NCI-H128 (cell line): Measurements from ENCODE around the gene SLC17A9.
"Not testable (repeated sequence)": the region's sequence is repeated elsewhere in the genome, so short reads cannot be mapped to it uniquely, and the experiment has no call there.

Experiments used
- DNase-seq: peaks from one replicate; lab custom pipeline; 2025; ENCODE audit not compliant: unreplicated experiment; lab: John Stamatoyannopoulos, UW

SLC17A9 gene

DNA sequence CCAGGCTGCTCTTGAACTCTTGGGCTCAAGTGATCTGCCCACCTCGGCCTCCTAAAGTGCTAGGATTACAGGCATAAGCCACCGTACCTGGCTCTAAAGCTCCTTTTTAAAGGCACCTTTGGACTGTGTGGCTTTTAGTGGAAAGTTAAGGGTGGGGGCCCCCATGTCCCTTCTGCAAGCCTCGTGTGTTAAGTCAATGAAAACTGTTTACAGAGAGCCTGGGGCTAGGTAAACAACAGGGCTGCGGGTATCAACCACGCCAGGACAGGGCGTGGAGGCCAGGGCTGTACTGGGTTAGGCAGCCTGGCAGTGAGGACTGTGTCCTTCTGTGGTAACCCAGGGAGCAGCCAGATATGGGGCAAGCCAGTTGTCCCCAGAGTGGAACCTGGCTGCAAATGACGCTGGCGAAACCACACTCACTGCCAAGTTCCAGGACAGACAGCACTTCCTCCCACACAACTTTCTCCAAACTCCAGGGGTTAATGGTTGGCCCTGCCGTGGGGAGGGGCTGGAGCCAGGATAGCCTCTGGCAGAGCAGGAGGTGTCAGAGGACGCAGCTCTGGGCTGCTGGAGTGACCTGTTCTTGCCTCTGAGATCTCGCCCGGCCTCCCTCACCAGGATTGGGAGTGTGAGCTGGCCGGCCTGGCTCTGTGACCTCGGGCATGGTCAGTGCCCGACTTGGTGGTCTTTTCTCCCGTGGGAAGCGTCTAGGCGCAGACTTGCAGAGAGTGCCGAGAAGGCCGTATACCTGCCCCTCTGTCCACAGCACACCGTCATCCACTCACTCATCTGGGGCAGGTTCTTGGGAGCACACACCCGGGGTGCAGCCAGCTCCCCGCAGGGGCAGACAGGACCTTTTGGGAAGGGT is 3.2 kb downstream of the SLC17A9 start:
- DNase-seq, result no peak

DNA sequence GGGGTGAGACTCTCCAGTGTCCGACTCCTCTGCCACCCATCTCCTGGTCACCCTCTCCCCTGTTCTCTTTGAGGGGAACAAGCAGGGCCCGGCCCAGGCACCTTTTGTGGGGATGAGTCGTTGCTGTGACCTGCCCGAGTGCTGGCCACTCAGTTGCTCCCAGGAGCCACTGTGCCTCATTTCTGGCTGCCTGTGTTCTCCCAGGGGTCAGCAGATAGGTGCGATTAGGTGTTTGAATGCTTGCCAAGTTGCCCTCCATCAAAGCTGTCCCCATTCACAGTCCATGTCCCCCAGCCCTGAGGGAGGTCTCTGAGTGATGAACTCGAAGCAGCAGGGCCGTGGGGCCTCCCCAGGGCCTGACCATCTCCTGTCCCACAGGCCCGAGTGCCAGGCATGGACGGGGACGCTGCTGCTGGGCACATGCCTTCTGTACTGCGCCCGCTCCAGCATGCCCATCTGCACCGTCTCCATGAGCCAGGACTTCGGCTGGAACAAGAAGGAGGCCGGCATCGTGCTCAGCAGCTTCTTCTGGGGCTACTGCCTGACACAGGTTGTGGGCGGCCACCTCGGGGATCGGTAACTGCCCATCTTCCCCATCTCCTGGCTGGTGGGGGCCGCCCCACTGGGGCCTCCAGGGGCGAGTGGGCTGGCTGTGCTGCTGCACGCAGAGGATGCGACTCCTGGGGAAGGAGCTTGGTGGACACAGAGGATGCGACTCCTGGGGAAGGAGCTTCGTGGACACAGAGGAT is 4.1 kb downstream of the SLC17A9 start:
- no peak for DNase-seq

DNA sequence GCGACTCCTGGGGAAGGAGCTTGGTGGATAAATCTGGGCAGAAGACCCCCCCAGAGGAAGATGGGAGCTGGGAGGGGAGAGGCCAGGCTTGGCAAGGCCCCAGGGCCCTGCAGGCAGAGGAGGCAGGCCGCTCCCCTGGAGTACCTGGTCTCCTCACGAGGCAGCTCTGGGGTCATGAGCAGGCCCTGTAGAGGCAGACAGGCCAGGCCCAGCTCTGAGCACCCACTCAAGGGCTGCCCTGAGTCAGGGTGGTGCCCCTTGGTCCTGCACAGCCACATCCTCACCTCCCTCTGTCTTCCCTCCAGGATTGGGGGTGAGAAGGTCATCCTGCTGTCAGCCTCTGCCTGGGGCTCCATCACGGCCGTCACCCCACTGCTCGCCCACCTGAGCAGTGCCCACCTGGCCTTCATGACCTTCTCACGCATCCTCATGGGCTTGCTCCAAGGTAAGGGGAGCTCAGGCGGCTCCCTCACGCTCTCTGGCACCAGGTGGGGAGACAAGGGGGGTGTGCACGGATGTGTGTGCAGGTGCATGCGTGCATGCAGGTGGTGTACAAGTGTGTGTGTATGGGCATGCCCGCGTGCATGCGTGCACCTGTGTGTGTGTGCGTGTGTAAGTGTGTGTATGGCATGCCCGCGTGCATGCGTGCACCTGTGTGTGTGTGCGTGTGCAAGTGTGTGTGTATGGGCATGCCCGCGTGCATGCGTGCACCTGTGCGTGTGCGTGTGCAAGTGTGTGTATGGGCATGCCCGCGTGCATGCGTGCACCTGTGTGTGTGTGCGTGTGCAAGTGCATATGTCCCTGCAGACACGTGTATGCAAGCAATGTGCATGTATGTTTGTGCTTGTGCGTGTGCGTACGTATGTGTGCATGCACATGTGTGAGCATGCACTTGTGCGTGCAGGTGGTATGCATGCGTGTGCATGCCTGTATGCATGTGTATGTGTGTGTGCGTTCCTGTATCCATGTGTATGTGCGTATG is 4.9 kb downstream of the SLC17A9 start:
- DNase-seq, result no peak

DNA sequence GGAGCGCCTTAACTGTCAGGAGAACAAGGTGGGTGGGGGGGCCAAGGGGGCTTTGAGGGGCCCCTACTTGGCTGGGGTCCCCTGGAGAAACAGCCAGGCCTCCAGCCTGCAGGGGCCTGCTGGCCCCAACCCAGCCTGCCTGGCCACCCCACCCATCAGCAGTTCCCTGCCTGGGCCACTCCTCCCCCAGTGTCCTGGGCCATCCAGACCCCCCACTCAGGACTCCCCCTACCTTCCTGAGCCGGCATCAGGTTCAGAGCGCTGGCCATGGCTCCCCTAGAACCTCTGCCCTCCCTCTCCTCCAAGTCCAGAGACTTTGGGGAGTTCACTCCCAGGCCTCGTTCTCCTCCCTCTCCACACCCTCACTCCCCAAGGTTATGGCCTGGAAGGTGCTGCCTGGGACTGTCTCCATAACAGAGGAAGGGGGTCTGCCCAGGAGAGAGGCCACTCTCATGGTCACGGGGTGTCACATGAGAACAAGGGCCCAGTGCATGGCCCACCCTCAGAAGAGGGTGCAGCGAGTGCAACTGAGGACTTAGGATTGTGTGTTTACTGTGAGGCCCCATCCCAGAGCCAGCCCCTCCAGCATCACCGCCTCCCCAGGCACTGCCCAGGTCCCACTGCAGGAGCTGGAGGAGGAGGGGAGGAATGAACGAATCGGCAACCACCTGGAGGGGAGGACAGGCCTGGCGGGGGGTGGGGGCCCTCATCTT is 6.0 kb downstream of the SLC17A9 start:
- DNase-seq, result no peak

DNA sequence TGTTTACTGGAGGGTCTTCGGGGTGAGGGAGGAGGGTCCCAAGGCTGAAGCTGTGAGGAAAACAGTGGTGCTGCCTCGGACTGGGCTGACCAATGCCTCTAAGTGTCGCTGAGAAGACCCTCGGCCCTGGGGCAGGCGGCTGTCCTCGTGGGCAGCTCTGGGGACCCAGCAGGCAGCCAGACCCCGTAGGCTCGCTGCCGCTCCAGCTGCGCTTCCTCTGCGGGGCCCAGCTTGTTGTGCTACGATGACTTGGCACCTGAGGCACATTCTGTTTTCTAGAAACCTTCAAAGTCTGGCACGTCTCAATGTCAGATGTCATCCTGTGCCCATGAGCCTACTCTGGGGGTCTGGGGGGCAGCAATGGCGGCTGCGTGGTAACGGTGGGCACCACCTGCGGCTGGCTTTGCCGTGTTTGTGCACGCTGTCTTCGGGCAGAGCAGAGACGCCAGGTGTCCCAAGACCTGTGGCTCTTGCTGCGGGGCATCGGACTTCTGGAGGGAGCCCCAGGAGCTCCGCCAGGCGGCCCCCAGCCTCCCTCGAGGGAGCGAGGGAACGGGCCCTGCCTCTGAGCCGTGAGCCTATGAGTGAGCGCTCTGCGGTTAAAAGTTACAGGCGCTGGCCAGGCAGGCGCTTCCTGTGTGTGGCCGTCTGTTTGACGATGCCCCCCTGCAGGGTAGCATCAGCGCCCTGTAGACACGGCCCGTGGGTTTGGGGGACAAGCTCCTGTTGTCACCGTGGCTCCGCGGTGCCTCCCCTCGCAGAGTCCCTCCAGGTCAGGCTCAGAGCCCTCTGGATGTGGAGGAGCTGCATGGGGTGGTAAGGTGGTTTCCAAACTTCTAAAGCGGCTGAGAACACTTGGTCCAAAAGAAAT is 6.8 kb downstream of the SLC17A9 start:
- no peak for DNase-seq

DNA sequence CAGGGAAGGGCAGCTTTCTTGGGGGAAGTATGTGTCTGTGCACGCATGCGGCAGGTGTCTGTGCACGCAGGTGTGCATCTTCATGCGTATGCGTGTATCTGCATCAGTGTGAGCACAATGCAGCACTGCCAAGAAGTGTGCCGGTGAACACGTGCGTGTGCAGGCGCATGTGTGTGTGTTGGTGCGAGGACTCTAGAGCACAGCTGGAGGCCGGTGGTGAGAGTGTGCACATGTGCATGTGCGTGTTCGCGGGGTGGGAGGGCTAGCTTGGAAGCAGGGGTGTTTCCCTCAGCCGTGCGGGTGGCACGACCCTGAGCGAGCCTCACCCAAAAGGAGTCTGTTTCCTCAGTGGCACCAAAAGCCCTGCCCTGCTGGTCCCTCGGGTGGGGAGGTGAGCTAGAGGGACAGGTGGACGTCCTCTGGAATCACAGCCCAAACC is 7.5 kb downstream of the SLC17A9 start:
- no peak for DNase-seq

DNA sequence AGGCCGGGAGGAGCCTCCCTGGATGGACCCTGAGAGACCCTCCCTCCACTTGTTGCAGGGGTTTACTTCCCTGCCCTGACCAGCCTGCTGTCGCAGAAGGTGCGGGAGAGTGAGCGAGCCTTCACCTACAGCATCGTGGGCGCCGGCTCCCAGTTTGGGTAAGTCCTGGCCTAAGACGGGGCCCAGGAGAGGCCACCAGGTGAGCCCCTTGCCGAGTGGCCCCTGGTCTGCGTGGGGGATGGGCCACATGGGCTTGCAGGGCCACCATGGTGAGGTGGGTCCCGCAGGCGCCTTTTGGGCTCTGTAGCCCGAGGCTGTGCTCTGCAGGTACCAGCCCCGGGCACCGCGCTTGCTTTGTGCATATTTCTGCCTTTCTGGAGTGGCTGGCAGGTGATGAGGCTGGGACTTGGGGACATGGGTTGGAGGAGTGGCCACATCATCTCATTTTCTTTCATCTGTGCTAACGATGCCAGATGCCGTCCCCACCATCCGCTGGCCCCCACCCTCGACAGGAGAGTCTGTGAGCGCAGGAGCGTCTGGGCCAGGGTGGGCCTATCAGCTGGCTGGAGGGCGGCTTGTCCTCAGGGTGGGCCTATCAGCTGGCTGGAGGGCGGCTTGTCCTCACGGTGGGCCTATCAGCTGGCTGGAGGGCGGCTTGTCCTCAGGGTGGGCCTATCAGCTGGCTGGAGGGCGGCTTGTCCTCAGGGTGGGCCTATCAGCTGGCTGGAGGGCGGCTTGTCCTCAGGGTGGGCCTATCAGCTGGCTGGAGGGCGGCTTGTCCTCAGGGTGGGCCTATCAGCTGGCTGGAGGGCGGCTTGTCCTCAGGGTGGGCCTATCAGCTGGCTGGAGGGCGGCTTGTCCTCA is 8.2 kb downstream of the SLC17A9 start:
- not testable (repeated sequence) for DNase-seq

DNA sequence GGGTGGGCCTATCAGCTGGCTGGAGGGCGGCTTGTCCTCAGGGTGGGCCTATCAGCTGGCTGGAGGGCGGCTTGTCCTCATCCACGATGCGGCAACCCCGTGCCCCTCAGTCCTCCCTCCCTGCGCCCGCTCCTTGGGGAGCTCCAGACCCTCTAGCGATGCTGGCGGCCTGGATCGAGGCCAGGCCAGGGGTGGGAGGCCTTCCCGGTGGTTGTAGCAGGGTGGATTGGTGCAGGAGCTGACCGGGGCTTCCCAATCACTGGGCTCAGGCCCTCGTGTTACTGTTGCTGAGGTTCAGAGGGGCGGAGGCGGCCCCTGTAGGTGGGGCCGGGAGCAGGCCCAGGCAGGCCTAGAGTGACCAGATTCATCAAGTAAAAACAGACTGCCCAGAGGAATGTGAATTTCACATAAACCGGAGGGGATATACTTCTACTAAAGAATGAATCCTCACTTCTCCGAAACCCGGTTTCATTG is 8.8 kb downstream of the SLC17A9 start:
- DNase-seq, result no peak

DNA sequence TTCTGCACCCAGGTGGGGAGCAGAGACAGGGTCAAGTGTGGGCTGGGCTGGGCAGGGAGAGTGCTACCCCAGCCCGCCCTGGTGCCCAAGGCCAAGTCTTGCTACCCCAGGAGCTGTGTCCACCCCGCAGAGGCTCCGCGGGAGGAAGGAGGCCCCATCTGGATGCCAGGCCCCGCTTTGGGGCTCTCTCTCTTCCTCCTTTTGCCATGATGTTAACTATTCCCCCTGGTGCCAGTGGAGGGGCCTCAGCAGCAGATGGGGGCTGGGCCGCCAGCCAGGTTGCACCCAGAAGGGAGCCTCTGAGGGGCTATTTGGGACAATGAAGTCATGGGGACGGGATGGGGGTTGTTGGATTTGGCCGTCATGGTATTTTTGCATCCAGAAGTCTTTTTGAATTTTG is 9.3 kb downstream of the SLC17A9 start:
- DNase-seq, result no peak

DNA sequence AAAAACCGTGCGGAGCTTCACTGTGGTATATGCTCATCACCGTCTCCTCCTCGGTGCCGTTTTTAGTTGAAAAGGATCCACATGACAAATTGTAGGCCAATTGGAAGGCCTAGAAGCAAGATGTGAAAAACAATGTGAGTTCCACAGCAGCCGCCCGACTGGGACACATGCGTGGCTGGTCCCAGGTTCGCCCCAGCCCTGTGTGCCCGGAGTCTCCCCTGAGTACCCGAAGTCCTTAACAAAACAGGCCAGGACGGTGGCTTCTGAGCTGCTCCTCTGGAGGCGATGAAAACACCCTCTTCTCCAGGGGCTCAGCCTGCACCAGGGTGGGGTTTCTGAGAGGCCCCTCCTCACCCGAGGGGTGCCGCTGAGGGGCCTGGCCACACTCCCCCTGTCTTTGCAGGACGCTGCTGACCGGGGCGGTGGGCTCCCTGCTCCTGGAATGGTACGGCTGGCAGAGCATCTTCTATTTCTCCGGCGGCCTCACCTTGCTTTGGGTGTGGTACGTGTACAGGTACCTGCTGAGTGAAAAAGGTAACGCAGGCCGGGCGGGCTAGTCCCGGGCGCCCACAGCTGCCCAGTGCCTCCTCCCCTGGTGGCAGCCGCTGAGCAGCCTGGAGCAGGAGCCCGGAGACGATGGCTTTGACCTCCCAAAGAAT is 9.8 kb downstream of the SLC17A9 start:
- no peak for DNase-seq

DNA sequence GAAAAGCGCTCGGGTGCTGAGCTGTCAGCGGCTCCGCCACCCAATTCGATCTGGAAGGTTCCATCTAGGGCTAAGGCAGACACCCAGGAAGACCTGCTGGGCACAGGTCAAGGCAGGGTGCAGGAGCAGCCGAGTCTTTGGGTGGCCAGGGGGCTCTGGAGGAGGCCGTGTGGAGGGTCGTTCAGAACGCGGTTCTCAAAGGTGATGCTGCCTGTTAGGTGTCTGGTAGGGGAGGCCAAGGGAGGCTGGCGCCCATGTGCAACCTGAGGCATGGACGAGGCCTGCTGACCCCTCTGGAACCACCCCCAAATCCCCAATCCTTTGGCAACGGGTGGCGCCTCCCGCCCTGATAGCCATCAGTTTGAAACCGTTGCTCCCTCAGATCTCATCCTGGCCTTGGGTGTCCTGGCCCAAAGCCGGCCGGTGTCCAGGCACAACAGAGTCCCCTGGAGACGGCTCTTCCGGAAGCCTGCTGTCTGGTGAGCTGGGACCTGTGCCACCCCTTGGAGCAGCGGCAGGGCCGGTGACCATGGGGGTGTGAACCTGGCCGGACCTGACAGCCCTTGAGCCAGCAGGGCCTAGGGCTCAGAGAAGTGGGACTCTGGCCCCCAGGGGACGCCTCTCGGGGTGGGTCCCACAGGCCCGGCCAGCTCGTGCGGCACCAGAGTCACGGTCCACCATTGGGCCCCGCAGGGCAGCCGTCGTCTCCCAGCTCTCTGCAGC is 10.5 kb downstream of the SLC17A9 start:
- DNase-seq, result no peak

DNA sequence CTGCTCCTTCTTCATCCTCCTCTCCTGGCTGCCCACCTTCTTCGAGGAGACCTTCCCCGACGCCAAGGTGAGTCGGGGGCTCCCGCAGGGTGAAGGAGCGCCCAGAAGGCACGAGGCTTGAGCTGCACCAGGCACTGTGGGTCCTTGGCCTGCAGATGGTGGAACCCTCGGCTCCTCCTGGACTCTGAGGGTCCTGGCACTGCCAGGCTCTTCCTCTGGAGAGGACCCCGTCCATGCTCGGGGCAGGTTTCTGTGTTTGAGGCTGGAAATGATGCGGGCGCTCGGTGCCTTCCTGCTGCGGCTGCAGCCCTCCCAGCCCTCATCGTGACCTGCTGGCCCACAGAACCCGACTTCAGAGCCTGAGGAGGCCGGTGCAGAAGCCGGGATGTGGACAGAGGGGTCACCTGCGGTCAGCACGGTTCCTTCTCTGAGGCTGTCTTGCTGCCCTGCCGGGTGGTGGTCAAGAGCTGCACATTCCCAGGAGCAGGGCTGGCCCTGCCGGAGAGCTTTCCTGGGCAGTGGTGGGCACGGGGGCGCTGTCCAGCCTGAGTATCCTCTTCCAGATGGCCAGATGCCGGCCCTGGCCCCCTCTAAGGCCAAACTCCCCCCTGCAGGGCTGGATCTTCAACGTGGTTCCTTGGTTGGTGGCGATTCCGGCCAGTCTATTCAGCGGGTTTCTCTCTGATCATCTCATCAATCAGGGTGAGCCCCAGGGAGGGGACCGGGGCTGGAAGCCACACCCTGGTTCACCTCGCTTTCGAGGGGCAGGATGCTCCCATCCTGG is 11.3 kb downstream of the SLC17A9 start:
- DNase-seq, result no peak

DNA sequence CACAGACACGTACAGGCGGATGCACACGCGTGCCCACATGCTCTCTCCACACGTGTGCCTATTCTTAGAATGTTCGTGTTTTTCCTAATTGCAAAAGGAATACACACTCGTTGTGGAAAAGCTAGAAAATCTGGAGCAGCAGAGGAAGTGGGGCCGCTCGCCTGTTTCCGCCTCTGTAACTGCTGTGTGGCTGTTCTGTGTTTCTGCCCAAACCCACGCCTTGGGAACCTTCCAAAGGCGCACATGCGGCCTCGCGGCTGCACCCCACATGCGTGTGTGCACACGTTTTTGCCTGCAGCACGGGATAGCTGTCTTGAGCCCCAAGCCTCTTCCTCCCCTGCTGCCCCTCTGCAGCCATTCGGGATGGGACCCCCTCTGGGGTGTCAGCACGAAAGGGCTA is 12.2 kb downstream of the SLC17A9 start:
- no peak for DNase-seq

DNA sequence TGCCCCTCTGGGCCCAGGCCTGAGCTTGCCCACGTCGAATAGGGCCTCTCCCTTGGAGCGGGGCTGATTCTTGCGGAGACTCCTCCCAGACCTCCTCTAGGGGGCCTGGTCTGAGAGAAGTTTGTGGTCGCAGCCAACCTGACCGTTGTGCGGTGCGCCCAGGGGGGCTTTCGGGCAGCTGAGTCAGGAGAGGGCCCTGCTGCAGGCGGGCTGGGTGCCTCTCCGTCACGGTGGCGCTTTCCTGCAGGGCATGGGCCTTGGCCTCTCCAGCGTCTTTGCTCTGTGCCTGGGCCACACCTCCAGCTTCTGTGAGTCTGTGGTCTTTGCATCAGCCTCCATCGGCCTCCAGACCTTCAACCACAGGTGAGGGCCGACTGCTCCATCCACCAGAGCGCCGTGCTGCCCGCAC is 12.9 kb downstream of the SLC17A9 start:
- no peak for DNase-seq

DNA sequence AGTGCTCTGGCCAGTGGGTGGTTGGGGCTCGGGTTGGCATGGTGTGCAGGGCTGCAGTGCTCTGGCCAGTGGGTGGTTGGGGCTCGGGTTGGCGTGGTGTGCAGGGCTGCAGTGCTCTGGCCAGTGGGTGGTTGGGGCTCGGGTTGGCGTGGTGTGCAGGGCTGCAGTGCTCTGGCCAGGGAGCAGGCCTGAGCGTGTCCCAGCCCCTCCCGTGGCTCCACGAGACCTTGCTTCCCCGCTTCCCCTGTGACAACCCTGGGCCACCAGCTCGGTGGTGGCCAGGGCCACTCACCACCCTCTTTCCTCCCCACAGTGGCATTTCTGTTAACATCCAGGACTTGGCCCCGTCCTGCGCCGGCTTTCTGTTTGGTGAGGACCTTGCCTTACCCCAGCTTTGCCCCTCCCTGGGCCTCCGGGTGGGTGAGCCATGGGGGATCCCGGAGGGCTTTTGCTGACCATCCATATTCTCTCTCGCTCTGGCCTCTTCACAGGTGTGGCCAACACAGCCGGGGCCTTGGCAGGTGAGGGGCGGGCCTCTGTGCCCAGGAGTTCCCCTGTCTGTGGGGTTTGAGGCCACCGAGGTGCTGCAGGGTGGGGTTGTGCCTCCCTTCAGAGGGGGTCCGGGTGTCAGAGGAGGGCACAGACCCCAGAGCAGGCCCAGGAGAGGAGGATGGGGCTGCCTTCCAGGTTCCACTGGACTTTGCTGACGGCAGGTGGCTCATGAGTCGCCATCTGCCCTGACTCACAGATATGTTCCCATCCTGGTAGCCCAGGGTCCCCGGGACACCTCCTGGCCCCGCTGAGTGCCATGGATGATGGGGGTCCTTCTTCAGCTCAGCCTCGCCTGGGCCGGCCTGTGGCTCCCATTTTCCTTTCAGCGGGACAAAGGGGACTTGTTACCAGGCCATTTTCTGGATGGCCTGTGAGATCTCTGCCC is 14.0 kb downstream of the SLC17A9 start:
- DNase-seq, result no peak

DNA sequence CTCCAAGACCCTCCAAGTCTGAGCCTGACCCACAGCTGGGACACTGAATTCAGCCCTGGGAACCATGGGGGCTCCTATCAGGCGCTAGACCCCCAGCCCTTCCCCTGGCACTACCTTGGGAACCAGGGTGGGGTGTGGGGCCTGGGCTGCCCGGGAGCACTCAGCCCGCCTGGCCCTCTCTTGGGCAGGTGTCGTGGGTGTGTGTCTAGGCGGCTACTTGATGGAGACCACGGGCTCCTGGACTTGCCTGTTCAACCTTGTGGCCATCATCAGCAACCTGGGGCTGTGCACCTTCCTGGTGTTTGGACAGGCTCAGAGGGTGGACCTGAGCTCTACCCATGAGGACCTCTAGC is 14.6 kb downstream of the SLC17A9 start:
- DNase-seq, result no peak
